ENCODE data around the gene DUSP12. TPM values are rescaled to one million over a fixed set of nuclear protein-coding genes. Genes with fewer than 3 reads are reported as not detected.

Gene DUSP12
- total and polyA plus RNA-seq, 10 donors = 17.9 to 39.9 (median 23.3) TPM

DNA sequence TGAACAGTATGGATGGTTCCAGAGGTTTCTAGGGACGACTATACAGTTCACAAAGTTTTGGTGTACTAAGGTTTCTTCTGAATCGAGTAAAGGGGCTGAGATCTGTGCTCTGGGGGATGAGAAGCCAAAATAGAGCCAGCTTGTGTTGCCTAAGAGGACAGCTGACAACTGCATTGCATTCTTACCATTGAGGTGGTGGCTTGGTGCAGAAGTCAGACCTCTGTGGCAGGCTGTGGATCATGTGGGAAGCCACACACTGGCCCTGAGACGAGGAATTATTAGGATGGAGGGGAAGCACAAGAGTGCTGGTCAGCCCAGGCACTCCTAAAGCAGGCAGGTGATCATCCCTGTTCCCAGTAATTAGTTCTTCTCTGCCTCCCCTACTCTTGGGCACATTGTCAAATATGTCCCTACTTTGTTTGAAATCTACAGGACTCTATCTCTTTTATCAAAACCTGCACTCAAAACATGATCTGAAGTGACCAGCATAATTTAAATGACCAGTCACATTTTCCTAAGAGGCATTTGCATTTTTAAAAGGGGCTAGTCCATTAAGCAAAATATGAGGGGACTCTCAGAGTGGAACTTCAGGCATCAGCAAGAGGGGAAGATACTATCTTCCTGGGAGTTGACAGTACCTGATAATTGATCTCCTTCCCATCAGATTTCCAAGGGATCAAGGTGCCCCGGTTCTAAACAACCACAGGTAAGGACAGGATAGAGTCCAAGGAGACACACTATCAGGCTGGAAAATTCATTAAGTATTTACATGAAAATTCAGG is 28.4 kb upstream of the DUSP12 start, which contains the start of gene FCRLB:
Gene FCRLB (plus strand): TSS at position 589 of the 782 bp plus-strand sequence. CDS start 1,129 bp downstream, outside the sequence.
- no peak for TF ChIP-seq POLR2AphosphoS5 (IDR thresholded peaks at IDR 0.05)
- TF ChIP-seq, protein P1, sequence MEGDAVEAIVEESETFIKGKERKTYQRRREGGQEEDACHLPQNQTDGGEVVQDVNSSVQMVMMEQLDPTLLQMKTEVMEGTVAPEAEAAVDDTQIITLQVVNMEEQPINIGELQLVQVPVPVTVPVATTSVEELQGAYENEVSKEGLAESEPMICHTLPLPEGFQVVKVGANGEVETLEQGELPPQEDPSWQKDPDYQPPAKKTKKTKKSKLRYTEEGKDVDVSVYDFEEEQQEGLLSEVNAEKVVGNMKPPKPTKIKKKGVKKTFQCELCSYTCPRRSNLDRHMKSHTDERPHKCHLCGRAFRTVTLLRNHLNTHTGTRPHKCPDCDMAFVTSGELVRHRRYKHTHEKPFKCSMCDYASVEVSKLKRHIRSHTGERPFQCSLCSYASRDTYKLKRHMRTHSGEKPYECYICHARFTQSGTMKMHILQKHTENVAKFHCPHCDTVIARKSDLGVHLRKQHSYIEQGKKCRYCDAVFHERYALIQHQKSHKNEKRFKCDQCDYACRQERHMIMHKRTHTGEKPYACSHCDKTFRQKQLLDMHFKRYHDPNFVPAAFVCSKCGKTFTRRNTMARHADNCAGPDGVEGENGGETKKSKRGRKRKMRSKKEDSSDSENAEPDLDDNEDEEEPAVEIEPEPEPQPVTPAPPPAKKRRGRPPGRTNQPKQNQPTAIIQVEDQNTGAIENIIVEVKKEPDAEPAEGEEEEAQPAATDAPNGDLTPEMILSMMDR (IDR thresholded peaks at IDR 0.05 in 8 of 11, conservative IDR thresholded peaks at IDR 0.05 in 3 of 11) = no peak
- TF ChIP-seq POLR2A (IDR thresholded peaks at IDR 0.05) = no peak

DNA sequence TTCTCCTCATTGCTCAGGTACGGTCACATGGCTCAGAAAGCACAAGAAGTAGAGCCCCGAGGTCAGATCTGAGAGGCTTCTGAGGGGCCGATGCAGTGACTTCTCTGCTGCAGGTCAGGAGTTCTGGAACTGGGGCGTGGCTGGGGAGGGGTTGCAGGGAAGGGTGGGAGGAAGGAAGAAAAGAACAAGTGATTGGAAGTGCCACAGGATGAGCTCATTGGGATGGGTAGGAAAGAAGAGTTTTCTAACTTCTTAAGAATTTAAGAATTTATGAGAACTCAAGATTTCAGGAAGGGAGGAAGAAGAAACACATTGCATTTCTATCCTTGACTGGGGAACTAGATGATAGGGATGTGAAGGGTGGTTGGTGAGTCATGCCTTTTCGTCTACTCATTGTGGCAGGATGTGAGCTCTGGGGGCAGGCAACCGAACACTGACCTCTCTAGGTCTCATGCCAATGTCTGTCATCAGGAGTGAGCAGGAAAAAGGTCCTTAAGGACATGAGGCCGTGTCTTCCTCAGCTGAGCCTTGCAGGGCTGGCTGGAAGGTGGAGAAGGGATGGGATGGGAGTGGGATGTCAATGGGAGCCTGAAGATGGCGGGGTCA is 27.7 kb upstream of the DUSP12 start:
- peaks cover 6 to 77% (median 40%) of the 10 kb centered on the region in 6 donors for H3K4me1 ChIP-seq
- no peaks in the 10 kb centered on the region for H3K36me3 ChIP-seq
- H3K4me3 ChIP-seq = no peak overlapping the region
- peaks cover 0 to 46% (median 0%) of the 10 kb centered on the region in 7 donors for H3K27me3 ChIP-seq (replicated peaks in 1 of 7)
- intact Hi-C loops (cut with DNase I; ENCODE audit: low total_unique reads) = no loop called here
- H3K9me3 ChIP-seq = no peaks in the 10 kb centered on the region
- DNase-seq = no peak
- no peak for TF ChIP-seq POLR2AphosphoS5 (IDR thresholded peaks at IDR 0.05)
- TF ChIP-seq POLR2A (IDR thresholded peaks at IDR 0.05) = no peak
- TF ChIP-seq, protein P1 (IDR thresholded peaks at IDR 0.05 in 8 of 11, conservative IDR thresholded peaks at IDR 0.05 in 3 of 11) = no peak
- 46 to 57% (median 52%) methylated on average over 8 of the region's 8 CpGs for WGBS, 5 donors
- H3K27ac ChIP-seq = no peak overlapping the region

More for the DNA sequence above, 28.4 kb upstream of the DUSP12 start, which contains the start of gene FCRLB:
- Histone ChIP-seq H3K27ac (no peak within 1 kb of the TSS), H3K9me3 (no peaks in the 10 kb centered on the region), H3K36me3 (no peaks in the 10 kb centered on the region), H3K4me1 (peaks cover 6 to 70% (median 33%) of the 10 kb centered on the region in 6 donors), H3K27me3 (replicated peaks in 1 of 7) (peaks cover 0 to 43% (median 0%) of the 10 kb centered on the region in 7 donors), H3K4me3 (no peak within 1 kb of the TSS)
- 32 to 69% (median 48%) methylated on average over 3 to 4 of the region's 4 CpGs for WGBS, 5 donors
- intact Hi-C loops (cut with DNase I; ENCODE audit: low total_unique reads) = no loop called here
- DNase-seq = no peak

DNA sequence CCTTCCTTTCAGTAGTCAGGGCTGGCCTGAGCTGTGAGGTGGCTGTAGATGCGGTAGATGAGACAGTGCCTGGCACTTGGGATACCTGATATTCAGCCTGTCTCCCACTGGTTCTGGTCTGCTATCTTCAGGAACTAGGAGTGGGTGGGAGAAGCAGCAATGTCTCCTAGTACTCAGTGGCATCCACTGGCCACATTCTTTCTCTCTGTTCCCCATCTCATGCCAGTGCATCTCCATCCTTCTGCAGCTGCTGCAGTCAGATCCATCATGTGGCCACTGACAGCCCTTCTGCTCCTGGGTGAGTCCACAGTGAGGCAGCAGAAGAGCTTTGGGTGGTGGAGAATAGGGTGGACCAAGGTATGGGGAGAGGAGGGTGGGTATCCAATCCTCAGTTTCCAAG is 27.2 kb upstream of the DUSP12 start:
- Histone ChIP-seq H3K4me1 (peaks cover 6 to 81% (median 43%) of the 10 kb centered on the region in 6 donors), H3K36me3 (no peaks in the 10 kb centered on the region), H3K27ac (no peak overlapping the region), H3K9me3 (no peaks in the 10 kb centered on the region), H3K4me3 (no peak overlapping the region), H3K27me3 (replicated peaks in 1 of 7) (peaks cover 0 to 46% (median 0%) of the 10 kb centered on the region in 7 donors)
- WGBS, 5 donors = 90 to 100% (median 96%) methylated on average over 1 of the region's 1 CpG
- intact Hi-C loops (cut with DNase I; ENCODE audit: low total_unique reads) = no loop called here
- no peak for TF ChIP-seq POLR2AphosphoS5 (IDR thresholded peaks at IDR 0.05)
- TF ChIP-seq POLR2A (IDR thresholded peaks at IDR 0.05) = no peak
- TF ChIP-seq, protein P1 (IDR thresholded peaks at IDR 0.05 in 8 of 11, conservative IDR thresholded peaks at IDR 0.05 in 3 of 11) = no peak
- DNase-seq = no peak

Measured in spleen (tissue), 11 donors.